Gastrocnemius medialis (tissue), 4 donors: ENCODE measurements around the gene PTPRE. TPM values are rescaled to one million over a fixed set of nuclear protein-coding genes. Genes with fewer than 3 reads are reported as not detected.

Source experiments
- ATAC-seq, 2 donors: fragments of 150-250 bp; one replicate each; pipeline ENCODE4 v1.9.1; 2016
- DNase-seq, 2 donors: peaks; one replicate each; pipeline ENCODE4 v3.0.0-alpha.2; 2019
- H3K27ac ChIP-seq, 4 donors: fragments of 200-600 bp; sonication (generic); 1 replicate in 1 of 4; 2 replicates in 3 of 4; pipeline ENCODE4 v1.5.1; 2016 to 2018; ENCODE audit warnings: mild to moderate bottlenecking in 2 of 4, moderate library complexity in 1 of 4
- H3K27me3 ChIP-seq, 3 donors: fragments of 200-600 bp; sonication (generic) in 2 of 3; 1 replicate in 1 of 3; 2 replicates in 2 of 3; pipeline versions ENCODE4 v1.5.1 to v1.6.0; 2016 to 2019; ENCODE audit warnings: mild to moderate bottlenecking in 1 of 3, moderate library complexity in 1 of 3
- H3K36me3 ChIP-seq, 2 donors: fragments of 200-600 bp; sonication (generic) in 1 of 2; one replicate each; pipeline ENCODE4 v1.5.1; 2017 to 2018
- H3K4me1 ChIP-seq, 2 donors: fragments of 200-600 bp; sonication (generic) in 1 of 2; one replicate each; pipeline ENCODE4 v1.5.1; 2016 to 2017; ENCODE audit warnings: mild to moderate bottlenecking in 2 of 2
- H3K4me3 ChIP-seq, 4 donors: fragments of 200-600 bp; sonication (generic) in 3 of 4; 1 replicate in 1 of 4; 2 replicates in 3 of 4; pipeline ENCODE4 v1.5.1; 2016 to 2019; ENCODE audit warnings: mild to moderate bottlenecking in 2 of 4
- H3K9me3 ChIP-seq, 3 donors: fragments of 200-600 bp; sonication (generic) in 2 of 3; 1 replicate in 1 of 3; 2 replicates in 2 of 3; pipeline ENCODE4 v1.5.1; 2016 to 2019
- CTCF ChIP-seq, 5 experiments: fragments of 450-650 bp in 3 of 5; fragments of 200-600 bp in 2 of 5; sonication (generic) in 2 of 5; IDR thresholded peaks in 4 of 5; conservative IDR thresholded peaks in 1 of 5; 1 replicate in 4 of 5; 2 replicates in 1 of 5; pipeline ENCODE4 v1.5.1; 2016 to 2019; ENCODE audit warnings: antibody characterized with exemption in 5 of 5, mild to moderate bottlenecking in 3 of 5, moderate library complexity in 3 of 5
- POLR2A ChIP-seq, 2 donors: fragments of 450-650 bp; IDR thresholded peaks; one replicate each; pipeline ENCODE4 v1.6.1; 2017; ENCODE audit warnings: antibody characterized with exemption in 2 of 2, mild to moderate bottlenecking in 2 of 2, moderate library complexity in 2 of 2
- in situ Hi-C, 4 donors: fragments of 200-750 bp; cut with MboI; loops; one replicate each; pipeline versions ENCODE4 v1.15.0 to v1.8.0; 2017; ENCODE audit warnings: low sequenced_read_pairs in 4 of 4
- intact Hi-C: fragments of 100-400 bp; cut with DNase I; formaldehyde crosslinking; loops from one replicate; pipeline ENCODE4 v1.15.1; 2023; ENCODE audit warnings: low total_unique reads
- total RNA-seq, 4 donors: library from RNA; depleted of rRNA; stranded (reverse); fragments of >200 nt; gene quantifications; one replicate each; pipeline versions ENCODE4 v1.1.0 to v1.2.3, GENCODE V29; 2016

Gene PTPRE
- total RNA-seq, 4 donors from 2014 or later, result 0.97 to 2.2 (median 1.6) TPM

DNA sequence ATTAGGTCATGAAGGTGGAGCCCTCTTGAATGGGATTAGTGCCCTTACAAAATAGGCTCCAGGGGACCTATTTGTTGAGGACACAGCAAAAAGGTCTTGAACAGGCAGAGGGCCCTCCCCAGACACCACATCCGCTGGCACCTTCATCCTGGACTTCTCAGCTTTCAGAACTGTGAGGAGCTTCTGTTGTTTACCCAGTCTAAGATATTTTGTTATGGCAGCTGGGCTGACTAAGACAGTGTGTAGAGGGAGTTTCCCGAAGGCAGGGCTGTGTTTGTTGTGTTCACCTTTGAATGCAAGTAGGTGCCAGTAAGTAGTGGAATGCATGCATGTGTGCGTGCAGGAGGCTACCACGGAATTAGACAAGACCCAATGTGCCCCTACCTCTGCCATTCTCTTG, 106.7 kb downstream of the PTPRE start:
- Histone ChIP-seq H3K4me3 (no peak overlapping the region), H3K9me3 (no peaks in the 10 kb centered on the region), H3K27ac (no peak overlapping the region), H3K36me3 (no peaks in the 10 kb centered on the region), H3K27me3 (no peaks in the 10 kb centered on the region), H3K4me1 (peaks cover 0 to 3% of the 10 kb centered on the region in 2 donors)
- no peak for ATAC-seq
- in situ Hi-C loops (loop anchor here (5.0 to 10.0 kb wide), 2 partner anchors 101 to 109 kb away; partner anchors contain the start of gene PTPRE (in 2 of the 4)), intact Hi-C loops (no loop called here)
- TF ChIP-seq POLR2A (IDR thresholded peaks at IDR 0.05) (no peak), CTCF (IDR thresholded peaks at IDR 0.05 in 4 of 5, conservative IDR thresholded peaks at IDR 0.05 in 1 of 5) (no peak)
- no peak for DNase-seq

DNA sequence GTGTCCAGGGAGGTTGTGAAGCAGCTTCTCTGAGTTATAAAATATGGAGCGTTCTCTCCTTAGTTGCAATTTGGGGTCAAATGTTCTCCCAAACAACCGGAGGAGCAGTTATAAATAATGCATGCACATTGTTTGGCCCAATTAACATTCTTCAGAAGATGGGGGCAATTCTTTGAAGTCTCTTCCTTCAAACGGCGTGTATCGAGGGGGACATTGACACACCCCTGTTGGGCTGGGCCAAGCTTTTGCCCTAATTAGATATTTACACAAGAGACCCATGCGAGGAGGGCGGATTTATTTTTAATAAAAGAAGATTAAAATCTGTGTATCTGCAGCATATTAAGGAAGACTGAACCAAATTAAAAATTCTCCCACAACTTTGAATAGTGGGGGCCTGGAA, 107.3 kb downstream of the PTPRE start:
- Histone ChIP-seq H3K36me3 (no peaks in the 10 kb centered on the region), H3K4me1 (peaks cover 0 to 3% of the 10 kb centered on the region in 2 donors), H3K4me3 (no peak overlapping the region), H3K27me3 (no peaks in the 10 kb centered on the region), H3K27ac (no peak overlapping the region), H3K9me3 (no peaks in the 10 kb centered on the region)
- TF ChIP-seq POLR2A (IDR thresholded peaks at IDR 0.05), result no peak
- TF ChIP-seq CTCF (IDR thresholded peaks at IDR 0.05 in 4 of 5, conservative IDR thresholded peaks at IDR 0.05 in 1 of 5), result no peak
- no peak for ATAC-seq
- in situ Hi-C loops (loop anchor here (5.0 to 10.0 kb wide), 2 partner anchors 102 to 109 kb away; partner anchors contain the start of gene PTPRE (in 2 of the 4)), intact Hi-C loops (no loop called here)
- no peak for DNase-seq

GRCh38 chr10:128016423-128017060, 109.6 kb downstream of the PTPRE start:
- Histone ChIP-seq H3K27me3 (no peaks in the 10 kb centered on the region), H3K4me3 (no peak overlapping the region), H3K27ac (no peak overlapping the region), H3K4me1 (peaks cover 0 to 2% of the 10 kb centered on the region in 2 donors), H3K36me3 (no peaks in the 10 kb centered on the region), H3K9me3 (no peaks in the 10 kb centered on the region)
- intact Hi-C loops, result no loop called here
- DNase-seq (no peak), ATAC-seq (no peak)
- TF ChIP-seq POLR2A (IDR thresholded peaks at IDR 0.05) (no peak), CTCF (IDR thresholded peaks at IDR 0.05 in 4 of 5, conservative IDR thresholded peaks at IDR 0.05 in 1 of 5) (no peak)
- in situ Hi-C loops, result loop anchor here in 2 of 4 donors (10.0 kb wide), 1 partner anchor 112 kb away; the partner anchor contains the start of gene PTPRE (in 2 of the 2)

GRCh38 chr10:128017822-128018221, 110.9 kb downstream of the PTPRE start:
- Histone ChIP-seq H3K9me3 (no peaks in the 10 kb centered on the region), H3K36me3 (no peaks in the 10 kb centered on the region), H3K4me1 (no peaks in the 10 kb centered on the region), H3K27me3 (no peaks in the 10 kb centered on the region), H3K27ac (no peak overlapping the region), H3K4me3 (no peak overlapping the region)
- ATAC-seq, result no peak
- intact Hi-C loops, result no loop called here
- TF ChIP-seq POLR2A (IDR thresholded peaks at IDR 0.05) (no peak), CTCF (IDR thresholded peaks at IDR 0.05 in 4 of 5, conservative IDR thresholded peaks at IDR 0.05 in 1 of 5) (no peak)
- in situ Hi-C loops, result loop anchor here in 2 of 4 donors (10.0 kb wide), 1 partner anchor 113 kb away; the partner anchor contains the start of gene PTPRE (in 2 of the 2)
- DNase-seq, result no peak
